ENCODE measurements around the gene TIGD7.

The TIGD7 gene

GRCh38 chr16:3268294-3268693, 36.9 kb downstream of the TIGD7 start:
- Histone ChIP-seq H3K36me3 (ENCODE audit: control insufficient read depth in 1 of 2, insufficient read depth in 2 of 2, low read length in 2 of 2) (peaks cover 3 to 8% of the 10 kb centered on the region in 2 donors), H3K27me3 (ENCODE audit: control insufficient read depth in 1 of 2, insufficient read depth in 2 of 2, low read length in 2 of 2) (no peaks in the 10 kb centered on the region), H3K4me3 (ENCODE audit: low read depth in 1 of 2, low read length in 2 of 2) (no peak overlapping the region), H3K9ac (ENCODE audit: low read depth in 1 of 2, low read length in 2 of 2) (no peak overlapping the region), H3K4me1 (ENCODE audit: control insufficient read depth in 1 of 2, insufficient read depth in 2 of 2, low read length in 2 of 2) (peaks cover 0 to 9% of the 10 kb centered on the region in 2 donors), H3K27ac (ENCODE audit: low read depth, low read length) (no peak overlapping the region), H3K9me3 (ENCODE audit: control insufficient read depth in 1 of 2, low read length in 2 of 2) (peaks cover 0 to 3% of the 10 kb centered on the region in 2 donors)

GRCh38 chr16:3266873-3267537, 38.2 kb downstream of the TIGD7 start:
- no peaks in the 10 kb centered on the region for H3K27me3 ChIP-seq (ENCODE audit: control insufficient read depth in 1 of 2, insufficient read depth in 2 of 2, low read length in 2 of 2)
- peaks cover 3 to 8% of the 10 kb centered on the region in 2 donors for H3K36me3 ChIP-seq (ENCODE audit: control insufficient read depth in 1 of 2, insufficient read depth in 2 of 2, low read length in 2 of 2)
- H3K4me1 ChIP-seq (ENCODE audit: control insufficient read depth in 1 of 2, insufficient read depth in 2 of 2, low read length in 2 of 2): peaks cover 0 to 9% of the 10 kb centered on the region in 2 donors
- no peak overlapping the region for H3K4me3 ChIP-seq (ENCODE audit: low read depth in 1 of 2, low read length in 2 of 2)
- no peak overlapping the region for H3K9ac ChIP-seq (ENCODE audit: low read depth in 1 of 2, low read length in 2 of 2)
- H3K27ac ChIP-seq (ENCODE audit: low read depth, low read length): no peak overlapping the region
- peaks cover 0 to 3% of the 10 kb centered on the region in 2 donors for H3K9me3 ChIP-seq (ENCODE audit: control insufficient read depth in 1 of 2, low read length in 2 of 2)

- H3K36me3 ChIP-seq (ENCODE audit: control insufficient read depth in 1 of 2, insufficient read depth in 2 of 2, low read length in 2 of 2): peaks cover 3 to 8% of the 10 kb centered on the region in 2 donors
- H3K4me1 ChIP-seq (ENCODE audit: control insufficient read depth in 1 of 2, insufficient read depth in 2 of 2, low read length in 2 of 2): peaks cover 0 to 9% of the 10 kb centered on the region in 2 donors
Measured at GRCh38 chr16:3264137-3265036, 40.8 kb downstream of the TIGD7 start.

GRCh38 chr16:3262517-3262916, 42.7 kb downstream of the TIGD7 start:
- Histone ChIP-seq H3K9ac (ENCODE audit: low read depth in 1 of 2, low read length in 2 of 2) (no peak overlapping the region), H3K27ac (ENCODE audit: low read depth, low read length) (no peak overlapping the region), H3K4me3 (ENCODE audit: low read depth in 1 of 2, low read length in 2 of 2) (no peak overlapping the region), H3K36me3 (ENCODE audit: control insufficient read depth in 1 of 2, insufficient read depth in 2 of 2, low read length in 2 of 2) (peaks cover 3 to 4% of the 10 kb centered on the region in 2 donors), H3K9me3 (ENCODE audit: control insufficient read depth in 1 of 2, low read length in 2 of 2) (peaks cover 0 to 3% of the 10 kb centered on the region in 2 donors), H3K27me3 (ENCODE audit: control insufficient read depth in 1 of 2, insufficient read depth in 2 of 2, low read length in 2 of 2) (no peaks in the 10 kb centered on the region), H3K4me1 (ENCODE audit: control insufficient read depth in 1 of 2, insufficient read depth in 2 of 2, low read length in 2 of 2) (peaks cover 0 to 15% of the 10 kb centered on the region in 2 donors)

More at GRCh38 chr16:3264137-3265036, 40.8 kb downstream of the TIGD7 start:
- H3K27me3 ChIP-seq (ENCODE audit: control insufficient read depth in 1 of 2, insufficient read depth in 2 of 2, low read length in 2 of 2): no peaks in the 10 kb centered on the region
- peaks cover 0 to 3% of the 10 kb centered on the region in 2 donors for H3K9me3 ChIP-seq (ENCODE audit: control insufficient read depth in 1 of 2, low read length in 2 of 2)
- peak overlapping the region; percentile 77 to 93 for H3K4me3 ChIP-seq (ENCODE audit: low read depth in 1 of 2, low read length in 2 of 2)
- H3K9ac ChIP-seq (ENCODE audit: low read depth in 1 of 2, low read length in 2 of 2): peak overlapping the region; percentile 77 to 85
- peak overlapping the region; percentile 96 for H3K27ac ChIP-seq (ENCODE audit: low read depth, low read length)

GRCh38 chr16:3259836-3260235, 45.4 kb downstream of the TIGD7 start:
- peaks cover 0 to 9% of the 10 kb centered on the region in 2 donors for H3K4me1 ChIP-seq (ENCODE audit: control insufficient read depth in 1 of 2, insufficient read depth in 2 of 2, low read length in 2 of 2)
- H3K4me3 ChIP-seq (ENCODE audit: low read depth in 1 of 2, low read length in 2 of 2): no peak overlapping the region
- H3K27ac ChIP-seq (ENCODE audit: low read depth, low read length): no peak overlapping the region
- no peaks in the 10 kb centered on the region for H3K27me3 ChIP-seq (ENCODE audit: control insufficient read depth in 1 of 2, insufficient read depth in 2 of 2, low read length in 2 of 2)
- H3K9me3 ChIP-seq (ENCODE audit: control insufficient read depth in 1 of 2, low read length in 2 of 2): no peaks in the 10 kb centered on the region
- H3K9ac ChIP-seq (ENCODE audit: low read depth in 1 of 2, low read length in 2 of 2): no peak overlapping the region
- H3K36me3 ChIP-seq (ENCODE audit: control insufficient read depth in 1 of 2, insufficient read depth in 2 of 2, low read length in 2 of 2): no peaks in the 10 kb centered on the region

GRCh38 chr16:3256866-3257465, 48.3 kb downstream of the TIGD7 start:
- Histone ChIP-seq H3K4me3 (ENCODE audit: low read depth in 1 of 2, low read length in 2 of 2) (no peak overlapping the region), H3K4me1 (ENCODE audit: control insufficient read depth in 1 of 2, insufficient read depth in 2 of 2, low read length in 2 of 2) (peaks cover 0 to 5% of the 10 kb centered on the region in 2 donors), H3K9ac (ENCODE audit: low read depth in 1 of 2, low read length in 2 of 2) (no peak overlapping the region), H3K9me3 (ENCODE audit: control insufficient read depth in 1 of 2, low read length in 2 of 2) (no peaks in the 10 kb centered on the region), H3K27ac (ENCODE audit: low read depth, low read length) (no peak overlapping the region), H3K27me3 (ENCODE audit: control insufficient read depth in 1 of 2, insufficient read depth in 2 of 2, low read length in 2 of 2) (no peaks in the 10 kb centered on the region), H3K36me3 (ENCODE audit: control insufficient read depth in 1 of 2, insufficient read depth in 2 of 2, low read length in 2 of 2) (no peaks in the 10 kb centered on the region)

GRCh38 chr16:3256146-3256865, 48.9 kb downstream of the TIGD7 start, which contains the start of gene MEFV:
Gene MEFV, minus strand, starts transcription at chr16:3256633. Its CDS starts 46 bp downstream, at chr16:3256587.
- no peaks in the 10 kb centered on the region for H3K36me3 ChIP-seq (ENCODE audit: control insufficient read depth in 1 of 2, insufficient read depth in 2 of 2, low read length in 2 of 2)
- no peaks in the 10 kb centered on the region for H3K27me3 ChIP-seq (ENCODE audit: control insufficient read depth in 1 of 2, insufficient read depth in 2 of 2, low read length in 2 of 2)
- H3K4me3 ChIP-seq (ENCODE audit: low read depth in 1 of 2, low read length in 2 of 2): no peak within 1 kb of the TSS
- no peak within 1 kb of the TSS for H3K9ac ChIP-seq (ENCODE audit: low read depth in 1 of 2, low read length in 2 of 2)
- H3K9me3 ChIP-seq (ENCODE audit: control insufficient read depth in 1 of 2, low read length in 2 of 2): no peaks in the 10 kb centered on the region
- no peak within 1 kb of the TSS for H3K27ac ChIP-seq (ENCODE audit: low read depth, low read length)
- peaks cover 0 to 5% of the 10 kb centered on the region in 2 donors for H3K4me1 ChIP-seq (ENCODE audit: control insufficient read depth in 1 of 2, insufficient read depth in 2 of 2, low read length in 2 of 2)

GRCh38 chr16:3254309-3254708, 50.9 kb downstream of the TIGD7 start:
- Histone ChIP-seq H3K4me1 (ENCODE audit: control insufficient read depth in 1 of 2, insufficient read depth in 2 of 2, low read length in 2 of 2) (peaks cover 0 to 5% of the 10 kb centered on the region in 2 donors), H3K4me3 (ENCODE audit: low read depth in 1 of 2, low read length in 2 of 2) (no peak overlapping the region), H3K27ac (ENCODE audit: low read depth, low read length) (no peak overlapping the region), H3K9me3 (ENCODE audit: control insufficient read depth in 1 of 2, low read length in 2 of 2) (no peaks in the 10 kb centered on the region), H3K27me3 (ENCODE audit: control insufficient read depth in 1 of 2, insufficient read depth in 2 of 2, low read length in 2 of 2) (no peaks in the 10 kb centered on the region), H3K36me3 (ENCODE audit: control insufficient read depth in 1 of 2, insufficient read depth in 2 of 2, low read length in 2 of 2) (no peaks in the 10 kb centered on the region), H3K9ac (ENCODE audit: low read depth in 1 of 2, low read length in 2 of 2) (no peak overlapping the region)

- Histone ChIP-seq H3K9me3 (ENCODE audit: control insufficient read depth in 1 of 2, low read length in 2 of 2) (no peaks in the 10 kb centered on the region), H3K9ac (ENCODE audit: low read depth in 1 of 2, low read length in 2 of 2) (no peak overlapping the region), H3K36me3 (ENCODE audit: control insufficient read depth in 1 of 2, insufficient read depth in 2 of 2, low read length in 2 of 2) (no peaks in the 10 kb centered on the region), H3K4me3 (ENCODE audit: low read depth in 1 of 2, low read length in 2 of 2) (no peak overlapping the region), H3K4me1 (ENCODE audit: control insufficient read depth in 1 of 2, insufficient read depth in 2 of 2, low read length in 2 of 2) (no peaks in the 10 kb centered on the region), H3K27ac (ENCODE audit: low read depth, low read length) (no peak overlapping the region), H3K27me3 (ENCODE audit: control insufficient read depth in 1 of 2, insufficient read depth in 2 of 2, low read length in 2 of 2) (no peaks in the 10 kb centered on the region)
Measured at GRCh38 chr16:3252967-3253366, 52.3 kb downstream of the TIGD7 start.
